ENCODE measurements around the gene GARIN5A.

The GARIN5A gene

DNA sequence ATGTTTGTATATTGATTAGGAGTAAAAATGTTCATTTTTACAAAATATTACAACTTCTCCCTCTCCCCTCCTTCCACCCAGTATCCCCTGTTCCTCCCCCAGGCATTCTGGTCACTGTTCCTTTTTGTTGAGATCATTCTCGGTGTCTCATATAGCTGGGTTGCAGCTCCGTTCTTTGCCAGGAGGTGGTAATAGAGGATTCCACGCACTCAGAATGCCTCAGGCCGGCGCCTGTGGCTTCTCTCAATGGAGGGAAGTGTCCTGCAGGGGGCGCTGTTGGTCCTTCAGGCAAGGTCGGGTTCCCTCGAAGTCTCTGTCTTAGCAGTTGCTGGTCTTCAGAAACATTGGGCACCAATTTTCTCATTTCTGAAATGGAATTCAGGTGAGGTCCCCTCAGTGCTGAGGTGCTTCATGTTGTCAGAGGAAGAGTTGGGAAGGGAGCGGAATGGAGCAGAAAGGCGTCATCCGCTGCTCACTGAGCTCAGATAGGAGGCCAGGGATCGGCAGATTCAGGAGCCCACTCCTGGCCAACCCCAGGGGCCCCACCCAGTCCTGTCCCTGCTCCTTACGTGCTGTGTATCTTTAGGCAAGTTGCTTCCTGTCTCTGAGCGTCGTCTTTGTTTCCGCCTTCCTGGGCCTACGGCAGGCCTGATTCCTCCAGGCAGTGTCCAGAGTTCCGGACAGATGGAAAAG lies 10.3 kb upstream of the GARIN5A start:
- DNase-seq (ENCODE audit: low read depth), result no peak
- H3K4me3 ChIP-seq (ENCODE audit: low read depth, low read length), result no peak overlapping the region
- TF ChIP-seq, protein P1, sequence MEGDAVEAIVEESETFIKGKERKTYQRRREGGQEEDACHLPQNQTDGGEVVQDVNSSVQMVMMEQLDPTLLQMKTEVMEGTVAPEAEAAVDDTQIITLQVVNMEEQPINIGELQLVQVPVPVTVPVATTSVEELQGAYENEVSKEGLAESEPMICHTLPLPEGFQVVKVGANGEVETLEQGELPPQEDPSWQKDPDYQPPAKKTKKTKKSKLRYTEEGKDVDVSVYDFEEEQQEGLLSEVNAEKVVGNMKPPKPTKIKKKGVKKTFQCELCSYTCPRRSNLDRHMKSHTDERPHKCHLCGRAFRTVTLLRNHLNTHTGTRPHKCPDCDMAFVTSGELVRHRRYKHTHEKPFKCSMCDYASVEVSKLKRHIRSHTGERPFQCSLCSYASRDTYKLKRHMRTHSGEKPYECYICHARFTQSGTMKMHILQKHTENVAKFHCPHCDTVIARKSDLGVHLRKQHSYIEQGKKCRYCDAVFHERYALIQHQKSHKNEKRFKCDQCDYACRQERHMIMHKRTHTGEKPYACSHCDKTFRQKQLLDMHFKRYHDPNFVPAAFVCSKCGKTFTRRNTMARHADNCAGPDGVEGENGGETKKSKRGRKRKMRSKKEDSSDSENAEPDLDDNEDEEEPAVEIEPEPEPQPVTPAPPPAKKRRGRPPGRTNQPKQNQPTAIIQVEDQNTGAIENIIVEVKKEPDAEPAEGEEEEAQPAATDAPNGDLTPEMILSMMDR (IDR thresholded peaks at IDR 0.05; ENCODE audit: low read depth, low read length, missing control alignments), result peak; percentile 68

DNA sequence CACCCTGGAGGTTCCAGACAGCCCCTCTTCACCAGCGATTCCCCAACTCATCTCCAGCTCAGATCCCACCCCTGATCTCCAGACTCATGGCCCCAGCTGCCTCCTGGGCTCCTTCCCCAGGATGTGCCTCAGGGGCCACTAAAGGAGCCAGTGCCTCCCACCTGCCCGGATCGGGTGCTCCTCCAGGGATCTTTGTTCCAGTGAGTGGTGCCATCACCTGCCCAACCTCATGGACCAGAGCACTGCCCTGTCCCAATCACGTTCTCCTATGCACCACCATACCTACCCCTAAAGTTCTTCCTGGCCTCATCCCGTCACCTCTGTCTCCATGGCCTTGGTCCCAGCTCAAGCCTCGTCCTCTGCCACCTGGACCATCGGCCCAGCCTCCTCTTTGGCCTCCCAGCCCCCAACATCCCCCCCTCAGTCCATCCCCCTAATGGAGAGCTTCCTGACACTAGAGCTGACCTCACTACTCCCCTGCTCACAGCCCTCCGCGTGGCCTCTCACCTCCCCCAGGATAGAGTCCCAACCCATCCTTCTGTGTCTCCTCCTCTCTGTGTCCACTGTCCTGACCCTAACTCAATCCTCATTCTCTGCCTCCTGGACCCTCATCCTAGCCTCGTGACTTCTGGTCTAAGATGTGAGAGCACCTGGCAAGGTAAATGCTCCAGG lies 8.8 kb upstream of the GARIN5A start:
- H3K4me3 ChIP-seq (ENCODE audit: low read depth, low read length), result no peak overlapping the region
- DNase-seq (ENCODE audit: low read depth), result no peak
- TF ChIP-seq, protein P1 (IDR thresholded peaks at IDR 0.05; ENCODE audit: low read depth, low read length, missing control alignments), result no peak

DNA sequence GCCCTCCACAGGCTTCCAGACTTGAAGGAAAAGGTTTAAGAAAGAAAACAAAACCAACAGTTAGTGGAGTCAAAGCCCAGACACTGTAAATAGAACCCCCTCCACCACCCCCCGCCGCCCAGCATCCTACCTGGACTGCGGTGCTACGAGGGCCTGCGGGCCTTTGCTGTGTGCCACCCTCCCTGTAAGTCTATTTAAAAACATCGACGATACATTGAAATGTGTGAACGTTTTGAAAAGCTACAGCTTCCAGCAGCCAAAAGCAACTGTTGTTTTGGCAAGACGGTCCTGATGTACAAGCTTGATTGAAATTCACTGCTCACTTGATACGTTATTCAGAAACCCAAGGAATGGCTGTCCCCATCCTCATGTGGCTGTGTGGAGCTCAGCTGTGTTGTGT lies 6.3 kb upstream of the GARIN5A start:
- TF ChIP-seq, protein P1 (IDR thresholded peaks at IDR 0.05; ENCODE audit: low read depth, low read length, missing control alignments), result no peak
- no peak for DNase-seq (ENCODE audit: low read depth)
- H3K4me3 ChIP-seq (ENCODE audit: low read depth, low read length), result no peak overlapping the region

DNA sequence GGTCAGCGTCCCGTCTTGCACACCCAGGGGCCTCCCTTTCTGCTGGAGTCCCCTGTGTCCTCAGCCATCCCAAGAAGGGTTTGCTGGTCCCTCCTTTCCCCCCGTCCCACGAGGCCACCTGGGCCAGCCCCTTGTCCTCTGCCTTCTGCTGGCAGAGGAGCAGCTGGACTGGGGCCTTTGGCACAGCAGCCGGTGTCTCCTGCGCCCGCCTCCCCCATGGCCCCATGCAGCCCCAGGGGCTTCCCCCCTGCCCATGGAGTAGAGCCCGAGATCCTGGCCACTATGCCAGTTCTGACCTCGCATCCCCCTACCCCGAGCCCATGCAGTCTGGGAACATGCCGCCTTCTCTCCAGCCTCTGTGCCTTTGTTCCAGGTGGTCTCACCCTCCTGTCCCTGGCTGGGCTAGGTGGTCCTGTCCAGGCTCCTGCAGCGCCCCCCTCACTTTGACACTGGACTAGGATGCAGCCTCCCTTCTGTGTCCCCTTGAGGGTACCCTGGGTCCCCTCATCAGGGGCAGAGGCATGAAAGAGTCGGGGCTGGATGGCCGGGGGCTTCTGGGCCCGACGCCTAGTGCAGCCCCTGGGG lies 5.7 kb upstream of the GARIN5A start:
- H3K4me3 ChIP-seq (ENCODE audit: low read depth, low read length), result no peak overlapping the region
- no peak for DNase-seq (ENCODE audit: low read depth)
- TF ChIP-seq, protein P1 (IDR thresholded peaks at IDR 0.05; ENCODE audit: low read depth, low read length, missing control alignments), result no peak

DNA sequence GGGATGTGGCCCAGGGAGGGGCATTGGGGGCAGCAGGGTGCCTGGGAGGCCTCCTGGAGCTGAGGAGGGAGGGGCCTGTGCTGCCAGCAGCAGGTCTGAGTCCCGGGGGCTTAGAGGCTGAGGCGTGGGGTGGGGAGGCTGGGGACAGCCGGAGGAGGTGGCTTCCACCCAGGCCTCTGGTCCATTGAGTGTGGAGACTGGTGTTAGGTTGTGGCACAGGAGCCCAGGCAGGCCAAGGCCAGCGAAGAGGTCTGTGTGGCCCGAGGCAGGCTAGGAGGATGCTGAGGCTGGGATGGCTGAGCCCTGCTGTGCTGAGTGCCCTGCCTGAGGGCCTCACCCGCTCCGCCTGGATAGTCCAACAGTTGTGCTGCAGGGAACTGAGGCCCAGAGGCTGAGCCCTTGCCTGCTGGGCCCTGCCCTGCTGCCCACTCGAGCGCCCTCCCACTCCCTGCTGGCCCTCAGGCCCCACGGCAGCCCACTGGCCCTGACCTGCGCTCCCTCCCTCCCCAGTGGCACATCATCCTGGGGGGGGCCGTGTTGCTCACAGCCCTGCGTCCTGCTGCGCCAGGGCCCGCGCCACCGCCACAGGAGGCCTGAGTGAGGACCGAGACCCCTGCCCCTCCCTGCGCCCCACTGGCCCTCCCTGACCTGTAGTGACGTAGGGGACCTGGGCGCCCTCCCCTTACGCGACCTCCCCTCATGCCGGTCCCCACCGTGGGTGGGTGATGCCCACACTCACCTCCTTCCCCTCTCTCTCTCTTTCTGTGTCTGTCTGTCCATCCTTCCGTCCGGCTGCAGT lies 4.9 kb upstream of the GARIN5A start:
- TF ChIP-seq, protein P1 (IDR thresholded peaks at IDR 0.05; ENCODE audit: low read depth, low read length, missing control alignments), result no peak
- no peak for DNase-seq (ENCODE audit: low read depth)
- no peak overlapping the region for H3K4me3 ChIP-seq (ENCODE audit: low read depth, low read length)

DNA sequence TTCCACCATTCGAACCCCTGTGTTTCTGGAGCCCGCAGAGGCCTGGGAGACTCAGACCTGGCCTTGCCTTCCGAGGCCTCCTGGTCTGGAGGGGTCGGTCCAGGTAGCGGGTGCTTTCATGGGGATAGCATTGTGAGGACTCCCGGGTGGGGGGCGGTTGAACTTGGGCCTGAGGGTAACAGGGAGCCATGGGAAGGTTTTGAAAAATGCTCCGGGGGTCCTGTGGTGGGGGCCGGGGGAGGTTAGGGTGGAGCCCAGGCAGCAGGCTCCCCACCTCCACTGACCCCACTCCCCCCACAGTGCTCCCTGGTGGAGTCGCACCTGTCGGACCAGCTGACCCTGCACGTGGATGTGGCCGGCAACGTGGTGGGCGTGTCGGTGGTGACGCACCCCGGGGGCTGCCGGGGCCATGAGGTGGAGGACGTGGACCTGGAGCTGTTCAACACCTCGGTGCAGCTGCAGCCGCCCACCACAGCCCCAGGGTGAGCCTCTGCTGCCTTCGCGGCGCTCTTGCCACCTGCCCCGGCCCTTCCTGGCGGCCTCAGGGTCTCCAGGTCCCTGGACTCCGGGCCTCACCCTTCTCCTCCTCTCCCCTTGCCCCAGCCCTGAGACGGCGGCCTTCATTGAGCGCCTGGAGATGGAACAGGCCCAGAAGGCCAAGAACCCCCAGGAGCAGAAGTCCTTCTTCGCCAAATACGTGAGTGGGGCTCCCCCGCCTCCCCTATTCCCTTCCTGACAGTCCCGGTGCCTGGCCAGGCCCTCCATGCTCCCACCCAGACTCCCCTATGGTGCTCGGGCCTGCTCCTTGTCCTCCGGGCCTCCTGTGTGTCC lies 3.8 kb upstream of the GARIN5A start:
- DNase-seq (ENCODE audit: low read depth), result no peak
- TF ChIP-seq, protein P1 (IDR thresholded peaks at IDR 0.05; ENCODE audit: low read depth, low read length, missing control alignments), result no peak
- no peak overlapping the region for H3K4me3 ChIP-seq (ENCODE audit: low read depth, low read length)
